Measurements from ENCODE around the gene TM9SF1.

The TM9SF1 gene

DNA sequence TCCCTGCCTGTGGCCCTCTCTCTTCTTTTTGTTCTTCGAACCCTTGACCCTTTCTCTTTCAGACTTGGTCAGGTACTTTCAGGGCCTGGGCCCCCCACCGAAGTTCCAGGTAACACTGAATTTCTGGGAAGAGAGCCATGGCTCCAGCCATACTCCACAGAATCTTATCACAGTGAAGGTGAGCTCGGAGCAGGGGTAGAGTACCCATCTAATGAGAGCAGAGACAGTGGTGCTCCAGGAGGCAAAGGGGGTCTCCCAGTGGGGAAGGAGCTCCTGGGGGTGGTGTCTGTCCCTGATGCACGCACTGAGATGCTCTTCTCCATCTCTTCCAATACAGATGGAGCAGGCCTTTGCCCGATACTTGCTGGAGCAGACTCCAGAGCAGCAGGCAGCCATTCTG, 29.5 kb downstream of the TM9SF1 start:
- no peak overlapping the region for H3K4me3 ChIP-seq (ENCODE audit: low read depth, low read length)
- H3K4me1 ChIP-seq, result peaks cover 6% of the 10 kb centered on the region
- no peak overlapping the region for H3K4me2 ChIP-seq (ENCODE audit: low read length)
- H3K79me2 ChIP-seq, result peaks cover 5% of the 10 kb centered on the region
- TF ChIP-seq, protein P1, sequence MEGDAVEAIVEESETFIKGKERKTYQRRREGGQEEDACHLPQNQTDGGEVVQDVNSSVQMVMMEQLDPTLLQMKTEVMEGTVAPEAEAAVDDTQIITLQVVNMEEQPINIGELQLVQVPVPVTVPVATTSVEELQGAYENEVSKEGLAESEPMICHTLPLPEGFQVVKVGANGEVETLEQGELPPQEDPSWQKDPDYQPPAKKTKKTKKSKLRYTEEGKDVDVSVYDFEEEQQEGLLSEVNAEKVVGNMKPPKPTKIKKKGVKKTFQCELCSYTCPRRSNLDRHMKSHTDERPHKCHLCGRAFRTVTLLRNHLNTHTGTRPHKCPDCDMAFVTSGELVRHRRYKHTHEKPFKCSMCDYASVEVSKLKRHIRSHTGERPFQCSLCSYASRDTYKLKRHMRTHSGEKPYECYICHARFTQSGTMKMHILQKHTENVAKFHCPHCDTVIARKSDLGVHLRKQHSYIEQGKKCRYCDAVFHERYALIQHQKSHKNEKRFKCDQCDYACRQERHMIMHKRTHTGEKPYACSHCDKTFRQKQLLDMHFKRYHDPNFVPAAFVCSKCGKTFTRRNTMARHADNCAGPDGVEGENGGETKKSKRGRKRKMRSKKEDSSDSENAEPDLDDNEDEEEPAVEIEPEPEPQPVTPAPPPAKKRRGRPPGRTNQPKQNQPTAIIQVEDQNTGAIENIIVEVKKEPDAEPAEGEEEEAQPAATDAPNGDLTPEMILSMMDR (IDR thresholded peaks at IDR 0.05), result no peak
- H3K9ac ChIP-seq, result no peak overlapping the region
- no peak overlapping the region for H3K27ac ChIP-seq
- no peaks in the 10 kb centered on the region for H3K36me3 ChIP-seq (ENCODE audit: control insufficient read depth, insufficient read depth, low read length)
- H2AFZ ChIP-seq, result no peak overlapping the region
- H3K9me3 ChIP-seq (ENCODE audit: control insufficient read depth, low read length), result no peaks in the 10 kb centered on the region
- no peaks in the 10 kb centered on the region for H3K27me3 ChIP-seq (ENCODE audit: control insufficient read depth, insufficient read depth, low read length)

DNA sequence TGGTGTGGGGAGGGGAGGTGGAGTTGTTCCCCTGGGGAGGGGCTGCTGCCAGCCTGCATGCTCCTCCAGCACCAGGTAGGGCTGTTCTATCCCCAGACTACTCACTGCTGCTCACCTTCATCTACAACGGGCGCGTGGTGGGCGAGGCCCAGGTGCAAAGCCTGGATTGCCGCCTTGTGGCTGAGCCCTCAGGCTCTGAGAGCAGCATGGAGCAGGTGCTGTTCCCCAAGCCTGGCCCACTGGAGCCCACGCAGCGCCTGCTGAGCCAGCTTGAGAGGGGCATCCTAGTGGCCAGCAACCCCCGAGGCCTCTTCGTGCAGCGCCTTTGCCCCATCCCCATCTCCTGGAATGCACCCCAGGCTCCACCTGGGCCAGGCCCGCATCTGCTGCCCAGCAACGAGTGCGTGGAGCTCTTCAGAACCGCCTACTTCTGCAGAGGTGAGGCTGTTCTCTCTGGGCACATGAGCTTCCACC, 30.7 kb downstream of the TM9SF1 start:
- no peak overlapping the region for H3K9ac ChIP-seq
- H2AFZ ChIP-seq, result no peak overlapping the region
- no peaks in the 10 kb centered on the region for H3K9me3 ChIP-seq (ENCODE audit: control insufficient read depth, low read length)
- H3K4me1 ChIP-seq, result peaks cover 6% of the 10 kb centered on the region
- H3K79me2 ChIP-seq, result peaks cover 5% of the 10 kb centered on the region
- H3K27ac ChIP-seq, result no peak overlapping the region
- no peaks in the 10 kb centered on the region for H3K36me3 ChIP-seq (ENCODE audit: control insufficient read depth, insufficient read depth, low read length)
- TF ChIP-seq, protein P1 (IDR thresholded peaks at IDR 0.05), result no peak
- H3K4me2 ChIP-seq (ENCODE audit: low read length), result no peak overlapping the region
- no peak overlapping the region for H3K4me3 ChIP-seq (ENCODE audit: low read depth, low read length)
- no peaks in the 10 kb centered on the region for H3K27me3 ChIP-seq (ENCODE audit: control insufficient read depth, insufficient read depth, low read length)

DNA sequence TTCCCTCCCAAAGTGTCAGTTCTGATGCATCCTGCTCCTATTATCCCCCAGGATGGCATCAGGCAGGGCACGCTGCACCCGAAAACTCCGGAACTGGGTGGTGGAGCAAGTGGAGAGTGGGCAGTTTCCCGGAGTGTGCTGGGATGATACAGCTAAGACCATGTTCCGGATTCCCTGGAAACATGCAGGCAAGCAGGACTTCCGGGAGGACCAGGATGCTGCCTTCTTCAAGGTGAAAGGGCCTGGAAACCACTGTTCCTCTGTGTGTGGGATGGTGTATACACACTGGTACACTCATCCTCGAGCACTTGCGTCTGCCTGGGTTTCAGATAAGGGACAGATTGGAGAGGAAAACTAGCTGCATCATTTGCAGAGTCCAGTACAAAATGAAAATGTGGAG, 33.1 kb downstream of the TM9SF1 start:
- Histone ChIP-seq H3K9me3 (ENCODE audit: control insufficient read depth, low read length) (no peaks in the 10 kb centered on the region), H3K36me3 (ENCODE audit: control insufficient read depth, insufficient read depth, low read length) (no peaks in the 10 kb centered on the region), H3K27me3 (ENCODE audit: control insufficient read depth, insufficient read depth, low read length) (no peaks in the 10 kb centered on the region), H2AFZ (no peak overlapping the region), H3K4me1 (peaks cover 6% of the 10 kb centered on the region), H3K9ac (no peak overlapping the region), H3K4me2 (ENCODE audit: low read length) (peak overlapping the region; percentile 67), H3K27ac (peak overlapping the region; percentile 83), H3K79me2 (peaks cover 5% of the 10 kb centered on the region), H3K4me3 (ENCODE audit: low read depth, low read length) (peak overlapping the region; percentile 69)
- TF ChIP-seq, protein P1 (IDR thresholded peaks at IDR 0.05), result no peak

DNA sequence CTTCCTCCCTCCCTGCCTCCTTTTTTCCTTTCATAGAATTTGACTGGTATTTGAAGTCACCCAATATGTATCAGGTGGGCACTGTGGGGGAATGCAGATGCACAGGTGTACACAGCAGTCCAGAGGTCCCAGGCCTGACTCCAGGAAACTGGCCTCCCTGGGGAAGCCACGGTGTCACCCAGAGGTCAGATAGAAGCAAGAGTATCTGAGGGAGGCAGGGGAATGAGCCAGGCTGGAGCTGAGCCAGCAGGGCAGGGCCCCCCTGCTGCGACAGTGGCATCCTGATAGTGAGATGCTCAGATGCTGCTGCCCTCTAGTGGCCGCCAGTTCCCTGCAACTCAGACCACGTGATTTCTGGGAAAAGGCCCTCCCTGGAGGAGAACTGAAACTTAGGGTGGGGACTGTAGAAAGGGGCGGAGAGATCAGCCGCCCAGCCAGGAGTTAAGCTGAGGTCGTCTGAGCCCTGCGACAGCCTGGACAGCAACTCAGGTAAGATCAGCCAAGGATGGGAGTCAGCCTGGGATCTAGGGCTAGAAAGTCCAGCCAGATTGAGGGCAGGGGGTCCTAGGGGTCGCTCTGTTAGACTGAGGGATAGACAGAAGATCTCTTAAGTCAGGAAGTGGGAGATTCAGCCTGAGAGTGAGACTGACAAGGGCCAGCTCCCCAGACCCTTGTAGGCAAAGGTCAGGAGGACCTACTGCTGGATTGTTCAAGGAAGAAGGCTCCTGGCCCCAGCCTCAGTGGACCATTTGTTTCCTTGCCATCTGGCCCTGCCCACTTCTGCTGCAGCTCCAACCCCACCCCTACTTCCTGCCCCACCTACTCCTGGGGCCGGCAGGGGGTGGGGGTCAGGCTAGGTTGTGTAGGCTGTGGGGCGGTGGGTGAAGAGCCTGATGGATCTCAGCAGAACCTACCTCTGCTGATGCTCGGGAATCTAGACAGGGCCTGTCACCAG, 34.1 kb downstream of the TM9SF1 start, which contains the start of gene IRF9:
Gene IRF9, plus strand, starts transcription at position 416 of the 955 bp plus-strand sequence. CDS start 880 bp downstream, outside the sequence.
- Histone ChIP-seq H3K27ac (peak within 1 kb of the TSS; percentile 83), H3K4me3 (ENCODE audit: low read depth, low read length) (peak within 1 kb of the TSS; percentile 69), H3K9me3 (ENCODE audit: control insufficient read depth, low read length) (no peaks in the 10 kb centered on the region), H3K9ac (no peak within 1 kb of the TSS), H3K27me3 (ENCODE audit: control insufficient read depth, insufficient read depth, low read length) (no peaks in the 10 kb centered on the region), H3K4me2 (ENCODE audit: low read length) (peak within 1 kb of the TSS; percentile 67), H2AFZ (peak within 1 kb of the TSS; percentile 43), H3K36me3 (ENCODE audit: control insufficient read depth, insufficient read depth, low read length) (no peaks in the 10 kb centered on the region), H3K79me2 (peaks cover 5% of the 10 kb centered on the region), H3K4me1 (peaks cover 6% of the 10 kb centered on the region)
- TF ChIP-seq, protein P1 (IDR thresholded peaks at IDR 0.05), result peak; percentile 99
